Measurements from ENCODE around the gene XAB2. TPM values are rescaled to one million over a fixed set of nuclear protein-coding genes. Genes with fewer than 3 reads are reported as not detected.
"Not testable (repeated sequence)": the region's sequence is repeated elsewhere in the genome, so short reads cannot be mapped to it uniquely, and the experiment has no call there.

XAB2 gene
- total RNA-seq, 4 donors from 2014 or later: 20.3 to 34.1 (median 27.8) TPM

- no peak for TF ChIP-seq POLR2A (IDR thresholded peaks at IDR 0.05)
- no peak for TF ChIP-seq CTCF (IDR thresholded peaks at IDR 0.05)
- 55 to 67% methylated on average over 6 of the region's 6 CpGs for WGBS, 2 donors
- H3K36me3 ChIP-seq: no peaks in the 10 kb centered on the region
- DNase-seq: no peak
- H3K4me3 ChIP-seq: no peak overlapping the region
- intact Hi-C loops (cut with DNase I): no loop called here
- H3K9me3 ChIP-seq: no peaks in the 10 kb centered on the region
- H3K27ac ChIP-seq: no peak overlapping the region
- H3K4me1 ChIP-seq: peaks cover 0 to 5% (median 0%) of the 10 kb centered on the region in 3 donors
- peaks cover 0 to 18% (median 0%) of the 10 kb centered on the region in 4 donors for H3K27me3 ChIP-seq
Observed at GRCh38 chr19:7579182-7579581, 50.2 kb downstream of the XAB2 start.

DNA sequence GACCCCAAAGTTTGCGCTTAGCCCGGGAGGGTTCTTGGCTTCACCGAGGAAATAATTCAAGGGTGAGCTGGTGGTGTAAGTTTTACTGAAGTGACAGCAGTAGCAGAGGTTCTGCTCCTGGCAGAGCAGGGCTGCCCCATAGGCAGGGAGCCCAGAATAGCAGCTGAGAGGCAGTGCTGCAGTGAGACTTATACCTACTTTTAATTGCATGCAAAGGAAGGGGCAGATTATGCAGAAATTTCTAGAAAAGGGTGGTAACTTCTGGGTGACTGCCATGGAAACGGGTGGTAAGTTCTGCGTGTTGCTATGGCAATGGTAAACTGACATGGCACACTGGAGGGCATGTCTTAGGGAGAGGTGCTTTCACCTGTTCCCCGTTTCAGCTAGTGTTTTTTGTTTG lies 51.2 kb downstream of the XAB2 start:
- H3K9me3 ChIP-seq: no peaks in the 10 kb centered on the region
- TF ChIP-seq CTCF (IDR thresholded peaks at IDR 0.05) (no peak), POLR2A (IDR thresholded peaks at IDR 0.05) (no peak)
- WGBS, 2 donors: 51 to 55% methylated on average over 6 of the region's 6 CpGs
- H3K27me3 ChIP-seq: peaks cover 0 to 18% (median 0%) of the 10 kb centered on the region in 4 donors
- peaks cover 0 to 5% (median 0%) of the 10 kb centered on the region in 3 donors for H3K4me1 ChIP-seq
- H3K4me3 ChIP-seq: no peak overlapping the region
- no peaks in the 10 kb centered on the region for H3K36me3 ChIP-seq
- no peak for DNase-seq
- intact Hi-C loops (cut with DNase I): no loop called here
- H3K27ac ChIP-seq: no peak overlapping the region

DNA sequence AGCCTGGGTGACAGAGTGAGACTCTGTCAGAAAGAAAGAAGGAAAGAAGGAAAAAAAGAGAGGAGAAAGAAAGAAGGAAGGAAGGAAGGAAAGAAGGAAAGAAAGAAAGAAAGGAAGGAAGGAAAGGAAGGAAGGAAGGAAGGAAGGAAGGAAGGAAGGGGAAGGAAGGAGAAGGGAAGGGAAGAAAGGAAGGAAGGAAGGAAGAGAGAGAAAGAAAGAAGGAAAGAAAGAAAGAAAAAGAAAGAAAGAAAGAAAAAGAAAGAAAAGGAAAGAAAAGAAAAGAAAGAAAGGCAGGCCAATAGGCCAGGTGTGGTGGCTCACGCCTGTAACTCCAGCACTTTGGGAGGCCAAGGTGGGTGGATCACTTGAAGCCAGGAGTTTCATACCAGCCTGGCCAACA lies 51.9 kb downstream of the XAB2 start:
- WGBS, 2 donors: 85 to 95% methylated on average over 1 of the region's 1 CpG
- H3K4me3 ChIP-seq; DNase-seq; H3K4me1 ChIP-seq; H3K36me3 ChIP-seq; H3K27ac ChIP-seq; H3K9me3 ChIP-seq; intact Hi-C loops (cut with DNase I): not testable (repeated sequence)
- H3K27me3 ChIP-seq: peaks cover 0 to 17% (median 0%) of the 10 kb centered on the region in 4 donors

DNA sequence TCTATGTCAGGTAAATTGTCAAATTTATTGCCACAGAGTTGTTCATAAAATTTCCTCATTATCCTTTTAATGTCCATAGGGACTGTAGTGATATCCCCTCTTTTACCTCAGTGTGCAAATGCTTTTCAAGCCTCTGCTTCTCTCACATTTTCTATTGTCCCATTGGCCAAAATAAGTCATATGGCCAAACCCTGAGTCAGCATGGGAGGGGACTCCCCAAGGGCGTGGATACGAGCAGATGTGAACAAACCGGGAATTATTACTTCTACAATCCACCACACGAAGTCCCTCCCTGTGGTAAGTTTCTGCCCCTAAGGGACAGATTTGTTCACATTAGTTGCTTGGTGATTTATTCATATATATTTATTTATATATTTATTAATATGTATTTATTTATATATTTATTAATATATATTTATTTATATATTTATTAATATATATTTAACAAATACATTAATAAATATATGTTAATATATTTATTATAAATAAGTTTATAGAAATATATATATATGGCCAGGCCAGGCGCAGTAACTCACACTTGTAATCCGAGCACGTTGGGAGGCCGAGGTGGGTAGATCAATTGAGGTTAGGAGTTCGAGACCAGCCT lies 53.8 kb downstream of the XAB2 start:
- no peak overlapping the region for H3K4me3 ChIP-seq
- no peak for TF ChIP-seq POLR2A (IDR thresholded peaks at IDR 0.05)
- TF ChIP-seq CTCF (IDR thresholded peaks at IDR 0.05): no peak
- no peaks in the 10 kb centered on the region for H3K4me1 ChIP-seq
- DNase-seq: no peak
- H3K9me3 ChIP-seq: no peaks in the 10 kb centered on the region
- no peak overlapping the region for H3K27ac ChIP-seq
- peaks cover 0 to 13% (median 0%) of the 10 kb centered on the region in 4 donors for H3K27me3 ChIP-seq
- no peaks in the 10 kb centered on the region for H3K36me3 ChIP-seq
- intact Hi-C loops (cut with DNase I): no loop called here
- WGBS, 2 donors: 61 to 66% methylated on average over 9 of the region's 9 CpGs

DNA sequence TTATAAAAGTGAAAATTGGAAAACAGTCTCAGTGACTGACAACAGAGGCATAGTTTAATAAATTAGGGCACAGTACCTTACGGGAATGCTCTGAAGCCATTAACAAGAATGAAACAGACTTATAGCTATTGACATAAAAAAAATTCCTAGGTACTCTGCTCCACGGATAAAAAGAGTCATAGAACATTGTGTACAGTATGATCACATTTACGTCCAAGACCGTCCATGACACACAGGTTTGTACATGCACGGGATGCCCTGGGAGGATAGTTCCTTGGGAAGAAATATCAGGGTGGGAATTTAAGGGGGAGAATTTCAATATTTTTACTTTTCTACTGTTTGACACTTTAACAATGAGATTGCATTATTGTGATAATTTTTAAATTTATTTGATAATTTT lies 58.6 kb downstream of the XAB2 start:
- intact Hi-C loops (cut with DNase I): no loop called here
- no peaks in the 10 kb centered on the region for H3K36me3 ChIP-seq
- TF ChIP-seq POLR2A (IDR thresholded peaks at IDR 0.05) (no peak), CTCF (IDR thresholded peaks at IDR 0.05) (no peak)
- no peaks in the 10 kb centered on the region for H3K27me3 ChIP-seq
- no peak overlapping the region for H3K4me3 ChIP-seq
- H3K9me3 ChIP-seq: no peaks in the 10 kb centered on the region
- no peak overlapping the region for H3K27ac ChIP-seq
- WGBS, 2 donors: 36 to 40% methylated on average over 5 of the region's 5 CpGs
- DNase-seq: no peak
- peaks cover 0 to 6% (median 0%) of the 10 kb centered on the region in 3 donors for H3K4me1 ChIP-seq

Small RNAs within 50 kb of the gene (small RNA-seq; reads per million reads assigned to genes)
- gene MIR6792: 0 to 0.07 (median 0) reads per million in 4 donors

Other genes starting within 250 kb of the XAB2 start
- gene PEX11G, start 140.5 kb downstream of the XAB2 start, total RNA-seq: 1 to 10 TPM; 1.1 to 6.7 (median 4.1) TPM
- gene ZNF358, start 113.4 kb downstream of the XAB2 start, total RNA-seq: 10 to 100 TPM in 3 of 4 donors, 1 to 10 TPM in 1; 3.8 to 42.2 (median 19.5) TPM
- gene MCOLN1, start 106.9 kb downstream of the XAB2 start, total RNA-seq: 10 to 100 TPM in 1 of 4 donors, 1 to 10 TPM in 3; 5.7 to 13.9 (median 7.8) TPM
- gene PNPLA6, start 93.8 kb downstream of the XAB2 start, total RNA-seq: 10 to 100 TPM; 39.7 to 74.1 (median 50.1) TPM
- gene CAMSAP3, start 33.7 kb downstream of the XAB2 start, total RNA-seq: 10 to 100 TPM in 2 of 4 donors, 1 to 10 TPM in 2; 9.3 to 45.5 (median 14.1) TPM
- 10 to 100 TPM; 22.9 to 43.1 (median 25.7) TPM for gene PET100, start 248 bp upstream of the XAB2 start, total RNA-seq
- under 1 TPM in 2 of 4 donors, not detected in 2; 0.53 to 0.57 TPM for gene PCP2, start 4.2 kb upstream of the XAB2 start, total RNA-seq
- gene STXBP2, start 7.6 kb upstream of the XAB2 start, total RNA-seq: 10 to 100 TPM; 44.7 to 76.6 (median 55.2) TPM
- 10 to 100 TPM in 1 of 4 donors, not detected in 3; 28.1 TPM for gene RETN, start 39.5 kb upstream of the XAB2 start, total RNA-seq
- gene MCEMP1, start 47.5 kb upstream of the XAB2 start, total RNA-seq: under 1 TPM in 2 of 4 donors, not detected in 2; 0.29 to 0.97 TPM
- 10 to 100 TPM; 52.3 to 91.5 (median 77.4) TPM for gene TRAPPC5, start 51.3 kb upstream of the XAB2 start, total RNA-seq
- gene FCER2, start 72.6 kb upstream of the XAB2 start, total RNA-seq: not detected
- 1 to 10 TPM in 2 of 4 donors, under 1 TPM in 1, not detected in 1; 0.18 to 3.2 (median 1.1) TPM for gene CLEC4G, start 102.6 kb upstream of the XAB2 start, total RNA-seq
- 1 to 10 TPM in 2 of 4 donors, under 1 TPM in 1, not detected in 1; 0.40 to 4.9 (median 4.0) TPM for gene CD209, start 118.0 kb upstream of the XAB2 start, total RNA-seq
- not detected for gene CLEC4M, start 133.7 kb upstream of the XAB2 start, total RNA-seq
- 10 to 100 TPM in 3 of 4 donors, 1 to 10 TPM in 1; 8.3 to 15.5 (median 11.9) TPM for gene EVI5L, start 200.7 kb upstream of the XAB2 start, total RNA-seq
- gene PRR36, start 244.8 kb upstream of the XAB2 start, total RNA-seq: under 1 TPM in 2 of 4 donors, not detected in 2; 0.35 to 0.57 TPM